ENCODE results near the gene INO80. TPM values are rescaled to one million over a fixed set of nuclear protein-coding genes. Genes with fewer than 3 reads are reported as not detected.

INO80 gene
- total RNA-seq, 2 donors from 2014 or later: 9.4 to 16.4 TPM

GRCh38 chr15:40930430-40931299 lies 185.4 kb downstream of the INO80 start:
- peaks cover 13 to 18% of the 10 kb centered on the region in 2 donors for H3K27me3 ChIP-seq
- DNase-seq (ENCODE audit: low spot score): no peak
- H3K9me3 ChIP-seq: no peaks in the 10 kb centered on the region
- TF ChIP-seq, protein P1, sequence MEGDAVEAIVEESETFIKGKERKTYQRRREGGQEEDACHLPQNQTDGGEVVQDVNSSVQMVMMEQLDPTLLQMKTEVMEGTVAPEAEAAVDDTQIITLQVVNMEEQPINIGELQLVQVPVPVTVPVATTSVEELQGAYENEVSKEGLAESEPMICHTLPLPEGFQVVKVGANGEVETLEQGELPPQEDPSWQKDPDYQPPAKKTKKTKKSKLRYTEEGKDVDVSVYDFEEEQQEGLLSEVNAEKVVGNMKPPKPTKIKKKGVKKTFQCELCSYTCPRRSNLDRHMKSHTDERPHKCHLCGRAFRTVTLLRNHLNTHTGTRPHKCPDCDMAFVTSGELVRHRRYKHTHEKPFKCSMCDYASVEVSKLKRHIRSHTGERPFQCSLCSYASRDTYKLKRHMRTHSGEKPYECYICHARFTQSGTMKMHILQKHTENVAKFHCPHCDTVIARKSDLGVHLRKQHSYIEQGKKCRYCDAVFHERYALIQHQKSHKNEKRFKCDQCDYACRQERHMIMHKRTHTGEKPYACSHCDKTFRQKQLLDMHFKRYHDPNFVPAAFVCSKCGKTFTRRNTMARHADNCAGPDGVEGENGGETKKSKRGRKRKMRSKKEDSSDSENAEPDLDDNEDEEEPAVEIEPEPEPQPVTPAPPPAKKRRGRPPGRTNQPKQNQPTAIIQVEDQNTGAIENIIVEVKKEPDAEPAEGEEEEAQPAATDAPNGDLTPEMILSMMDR (IDR thresholded peaks at IDR 0.05): peak; percentile 45 to 67
- H3K27ac ChIP-seq: peak overlapping the region; percentile 44 to 62
- H3K4me1 ChIP-seq: peaks cover 0 to 82% of the 10 kb centered on the region in 2 donors
- H3K36me3 ChIP-seq: no peaks in the 10 kb centered on the region
- peak overlapping the region; percentile 47 to 64 for H3K4me3 ChIP-seq

DNA sequence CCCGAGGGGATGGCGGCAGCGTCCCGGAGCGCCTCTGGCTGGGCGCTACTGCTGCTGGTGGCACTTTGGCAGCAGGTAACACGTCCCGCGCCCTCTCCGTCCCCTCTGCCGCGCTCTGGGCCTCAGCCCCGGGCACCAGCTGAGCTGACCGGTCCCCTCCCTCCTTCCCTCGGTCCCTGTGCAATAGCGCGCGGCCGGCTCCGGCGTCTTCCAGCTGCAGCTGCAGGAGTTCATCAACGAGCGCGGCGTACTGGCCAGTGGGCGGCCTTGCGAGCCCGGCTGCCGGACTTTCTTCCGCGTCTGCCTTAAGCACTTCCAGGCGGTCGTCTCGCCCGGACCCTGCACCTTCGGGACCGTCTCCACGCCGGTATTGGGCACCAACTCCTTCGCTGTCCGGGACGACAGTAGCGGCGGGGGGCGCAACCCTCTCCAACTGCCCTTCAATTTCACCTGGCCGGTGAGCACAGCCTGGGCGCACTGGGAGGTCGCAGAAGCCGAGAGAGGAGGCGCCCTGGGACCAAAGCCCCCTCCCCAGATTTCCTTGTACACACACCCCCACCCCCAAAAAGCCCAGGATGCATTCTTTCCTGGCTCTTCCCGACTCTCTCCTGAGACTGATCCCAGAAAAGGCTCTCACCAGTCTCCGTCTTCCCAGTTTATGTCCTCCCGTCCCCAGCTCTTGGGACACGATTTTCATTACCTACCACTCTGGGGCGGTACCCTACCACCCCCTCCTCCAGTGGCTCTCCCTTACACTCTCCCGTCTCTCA lies 186.2 kb downstream of the INO80 start:
- Histone ChIP-seq H3K9me3 (no peaks in the 10 kb centered on the region), H3K4me3 (peak overlapping the region; percentile 47 to 64), H3K4me1 (peaks cover 0 to 78% of the 10 kb centered on the region in 2 donors), H3K36me3 (no peaks in the 10 kb centered on the region), H3K27ac (peak overlapping the region; percentile 44 to 62), H3K27me3 (peaks cover 13 to 18% of the 10 kb centered on the region in 2 donors)
- no peak for DNase-seq (ENCODE audit: low spot score)
- TF ChIP-seq, protein P1 (IDR thresholded peaks at IDR 0.05): no peak

Other genes with a start within 250 kb of the INO80 start
- gene RHOV, start 242.0 kb downstream of the INO80 start, total RNA-seq: not detected
- gene VPS18, start 221.8 kb downstream of the INO80 start, total RNA-seq: 10 to 100 TPM; 18.1 to 26.1 TPM
- 1 to 10 TPM; 7.5 to 9.8 TPM for gene DLL4, start 186.9 kb downstream of the INO80 start, total RNA-seq
- 10 to 100 TPM; 11.9 to 36.1 TPM for gene CHAC1, start 162.8 kb downstream of the INO80 start, total RNA-seq
- not detected for gene EXD1, start 114.5 kb upstream of the INO80 start, total RNA-seq
- gene CHP1, start 115.0 kb upstream of the INO80 start, total RNA-seq: 100 to 1,000 TPM; 165 to 247 TPM
- under 1 TPM in 1 of 2 donors, not detected in 1; 0.35 TPM for gene OIP5, start 216.3 kb upstream of the INO80 start, total RNA-seq
- 1 to 10 TPM in 1 of 2 donors, under 1 TPM in 1; 0.94 to 3.1 TPM for gene NUSAP1, start 216.6 kb upstream of the INO80 start, total RNA-seq

All from right atrium auricular region (tissue), 2 donors.